Measurements from ENCODE around the gene DHCR7. TPM values are rescaled to one million over a fixed set of nuclear protein-coding genes. Genes with fewer than 3 reads are reported as not detected.
"Not testable (repeated sequence)": the region's sequence is repeated elsewhere in the genome, so short reads cannot be mapped to it uniquely, and the experiment has no call there.

DHCR7 gene
- total RNA-seq, 2 donors from 2014 or later, result 87.7 to 130 TPM

DNA sequence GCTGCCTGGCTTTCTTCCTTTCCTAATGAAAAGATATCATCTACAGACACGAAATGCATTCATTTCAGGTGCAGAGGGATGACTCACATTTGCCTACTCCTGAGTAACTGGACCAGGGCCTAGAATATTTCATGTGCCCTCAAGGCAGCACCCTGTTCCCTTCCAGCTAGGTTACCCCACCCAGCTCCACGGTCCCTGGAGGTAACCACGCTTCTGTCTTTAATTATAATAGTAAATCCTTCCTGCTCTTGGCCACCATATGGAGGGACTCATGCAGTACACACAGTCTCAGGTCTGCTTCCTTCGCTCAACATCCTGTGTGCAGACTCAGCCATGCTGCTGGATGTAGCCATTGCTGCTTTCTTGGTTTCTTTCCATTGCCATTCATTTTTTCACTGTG is 22.3 kb downstream of the DHCR7 start:
- WGBS, 2 experiments (ENCODE audit: insufficient coverage in 1 of 2, insufficient read length in 1 of 2), result 92 to 98% methylated on average over 4 of the region's 4 CpGs

GRCh38 chr11:71425409-71425808 is 22.8 kb downstream of the DHCR7 start:
- H3K4me3 ChIP-seq (ENCODE audit: low read length), result no peak overlapping the region
- H3K9ac ChIP-seq (ENCODE audit: extremely low read depth, low read length, poor library complexity, severe bottlenecking), result no peak overlapping the region
- no peaks in the 10 kb centered on the region for H3K4me1 ChIP-seq (ENCODE audit: control insufficient read depth, insufficient read depth, low read length)
- peaks cover 3% of the 10 kb centered on the region for H3K9me3 Mint-ChIP-seq
- H3K27ac Mint-ChIP-seq, result no peak overlapping the region
- H3K27me3 Mint-ChIP-seq (ENCODE audit: insufficient read depth), result no peaks in the 10 kb centered on the region
- H3K27me3 ChIP-seq (ENCODE audit: control insufficient read depth, insufficient read depth, low read length, poor library complexity, severe bottlenecking), result no peaks in the 10 kb centered on the region
- H3K36me3 ChIP-seq (ENCODE audit: control insufficient read depth, insufficient read depth, low read length), result no peaks in the 10 kb centered on the region
- H3K9me3 ChIP-seq (ENCODE audit: control insufficient read depth, low read length), result no peaks in the 10 kb centered on the region
- peak; percentile 62 for TF ChIP-seq CTCF (conservative IDR thresholded peaks at IDR 0.05)
- 91 to 100% methylated on average over 2 of the region's 2 CpGs for WGBS, 2 experiments (ENCODE audit: insufficient coverage in 1 of 2, insufficient read length in 1 of 2)
- H3K4me3 Mint-ChIP-seq, result no peak overlapping the region
- no peak for DNase-seq
- H3K4me1 Mint-ChIP-seq, result peaks cover 3% of the 10 kb centered on the region
- H3K36me3 Mint-ChIP-seq (ENCODE audit: low read depth), result no peaks in the 10 kb centered on the region
- H3K27ac ChIP-seq (ENCODE audit: low read depth, low read length), result no peak overlapping the region

More for the DNA sequence above, 22.3 kb downstream of the DHCR7 start:
- Histone ChIP-seq H3K9ac (ENCODE audit: extremely low read depth, low read length, poor library complexity, severe bottlenecking) (no peak overlapping the region), H3K27me3 (ENCODE audit: control insufficient read depth, insufficient read depth, low read length, poor library complexity, severe bottlenecking) (no peaks in the 10 kb centered on the region), H3K4me3 (ENCODE audit: low read length) (no peak overlapping the region), H3K27ac (ENCODE audit: low read depth, low read length) (no peak overlapping the region), H3K4me1 (ENCODE audit: control insufficient read depth, insufficient read depth, low read length) (no peaks in the 10 kb centered on the region), H3K36me3 (ENCODE audit: control insufficient read depth, insufficient read depth, low read length) (no peaks in the 10 kb centered on the region), H3K9me3 (ENCODE audit: control insufficient read depth, low read length) (no peaks in the 10 kb centered on the region)
- TF ChIP-seq CTCF (conservative IDR thresholded peaks at IDR 0.05), result no peak
- peaks cover 3% of the 10 kb centered on the region for H3K4me1 Mint-ChIP-seq
- no peaks in the 10 kb centered on the region for H3K36me3 Mint-ChIP-seq (ENCODE audit: low read depth)
- no peak for DNase-seq
- H3K4me3 Mint-ChIP-seq, result no peak overlapping the region
- H3K27me3 Mint-ChIP-seq (ENCODE audit: insufficient read depth), result no peaks in the 10 kb centered on the region
- H3K9me3 Mint-ChIP-seq, result peaks cover 5% of the 10 kb centered on the region
- H3K27ac Mint-ChIP-seq, result no peak overlapping the region

DNA sequence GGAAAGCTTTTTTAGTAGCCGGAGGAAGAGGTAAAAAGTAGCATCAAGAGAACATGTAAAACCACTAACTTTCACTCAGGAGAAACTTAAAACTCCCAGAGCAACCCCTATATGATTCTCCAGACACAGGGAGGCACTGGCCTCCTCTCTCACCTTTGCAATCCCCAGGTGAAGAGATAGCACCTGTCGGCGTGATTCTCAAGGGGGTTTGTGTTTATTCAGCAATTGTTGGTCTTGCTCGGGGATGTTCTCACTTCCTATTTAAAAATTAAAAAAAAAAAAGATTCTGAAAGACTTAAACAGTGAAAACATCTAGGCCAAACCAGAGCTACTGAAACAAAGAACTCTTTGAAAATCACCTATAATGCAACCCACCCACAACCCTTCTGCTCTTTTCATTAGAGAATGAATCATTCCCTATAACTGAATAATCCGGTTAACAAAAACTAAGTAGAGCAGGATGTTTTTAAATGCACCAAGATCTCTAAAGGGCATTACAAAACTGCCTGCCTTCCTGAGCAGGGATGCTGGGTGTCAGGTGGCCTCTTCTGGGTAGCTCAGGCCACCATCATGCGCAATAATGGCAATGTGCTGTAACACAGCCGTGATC is 24.9 kb downstream of the DHCR7 start:
- WGBS, 2 experiments (ENCODE audit: insufficient coverage in 1 of 2, insufficient read length in 1 of 2), result 84 to 100% methylated on average over 1 to 7 of the region's 7 CpGs
- Mint-ChIP-seq H3K4me1 (peaks cover 3% of the 10 kb centered on the region), H3K27ac (no peak overlapping the region), H3K9me3 (no peaks in the 10 kb centered on the region), H3K36me3 (ENCODE audit: low read depth) (no peaks in the 10 kb centered on the region), H3K27me3 (ENCODE audit: insufficient read depth) (no peaks in the 10 kb centered on the region), H3K4me3 (no peak overlapping the region)
- no peaks in the 10 kb centered on the region for H3K27me3 ChIP-seq (ENCODE audit: control insufficient read depth, insufficient read depth, low read length, poor library complexity, severe bottlenecking)
- H3K9ac ChIP-seq (ENCODE audit: extremely low read depth, low read length, poor library complexity, severe bottlenecking), result no peak overlapping the region
- no peak overlapping the region for H3K27ac ChIP-seq (ENCODE audit: low read depth, low read length)
- no peak for TF ChIP-seq CTCF (conservative IDR thresholded peaks at IDR 0.05)
- no peak for DNase-seq
- no peak overlapping the region for H3K4me3 ChIP-seq (ENCODE audit: low read length)
- H3K4me1 ChIP-seq (ENCODE audit: control insufficient read depth, insufficient read depth, low read length), result no peaks in the 10 kb centered on the region
- H3K9me3 ChIP-seq (ENCODE audit: control insufficient read depth, low read length), result no peaks in the 10 kb centered on the region
- no peaks in the 10 kb centered on the region for H3K36me3 ChIP-seq (ENCODE audit: control insufficient read depth, insufficient read depth, low read length)

DNA sequence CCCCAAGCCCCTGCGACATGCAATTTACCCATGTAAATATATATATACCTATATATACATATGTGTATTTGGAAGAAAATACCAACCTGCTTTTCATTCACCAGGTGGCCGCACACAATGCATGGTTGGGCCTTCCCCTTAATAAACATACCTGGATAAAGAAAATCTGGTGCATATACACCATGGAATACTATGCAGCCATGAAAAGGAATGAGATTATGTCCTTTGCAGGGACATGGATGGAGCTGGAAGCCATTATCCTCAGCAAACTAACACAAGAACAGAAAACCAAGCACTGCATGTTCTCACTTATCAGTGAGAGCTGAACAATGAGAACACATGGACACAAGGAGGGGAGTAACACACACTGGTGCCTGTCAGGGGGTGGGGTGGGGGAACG is 25.9 kb downstream of the DHCR7 start:
- H3K36me3 Mint-ChIP-seq (ENCODE audit: low read depth); DNase-seq; H3K9ac ChIP-seq (ENCODE audit: extremely low read depth, low read length, poor library complexity, severe bottlenecking); H3K4me1 Mint-ChIP-seq; H3K4me3 ChIP-seq (ENCODE audit: low read length); H3K4me1 ChIP-seq (ENCODE audit: control insufficient read depth, insufficient read depth, low read length); H3K4me3 Mint-ChIP-seq; H3K27me3 Mint-ChIP-seq (ENCODE audit: insufficient read depth); H3K9me3 ChIP-seq (ENCODE audit: control insufficient read depth, low read length); H3K27ac ChIP-seq (ENCODE audit: low read depth, low read length); H3K27me3 ChIP-seq (ENCODE audit: control insufficient read depth, insufficient read depth, low read length, poor library complexity, severe bottlenecking); H3K36me3 ChIP-seq (ENCODE audit: control insufficient read depth, insufficient read depth, low read length); H3K27ac Mint-ChIP-seq; H3K9me3 Mint-ChIP-seq: not testable (repeated sequence)
- 95 to 100% methylated on average over 1 to 2 of the region's 3 CpGs for WGBS, 2 experiments (ENCODE audit: insufficient coverage in 1 of 2, insufficient read length in 1 of 2)
